Ammon's horn (tissue), 1 donor: ENCODE measurements around the gene LANCL3.

Experiments used
- DNase-seq: peaks from one replicate; pipeline ENCODE4 v3.0.0-alpha.2; 2016; ENCODE audit warnings: low spot score

Gene LANCL3

DNA sequence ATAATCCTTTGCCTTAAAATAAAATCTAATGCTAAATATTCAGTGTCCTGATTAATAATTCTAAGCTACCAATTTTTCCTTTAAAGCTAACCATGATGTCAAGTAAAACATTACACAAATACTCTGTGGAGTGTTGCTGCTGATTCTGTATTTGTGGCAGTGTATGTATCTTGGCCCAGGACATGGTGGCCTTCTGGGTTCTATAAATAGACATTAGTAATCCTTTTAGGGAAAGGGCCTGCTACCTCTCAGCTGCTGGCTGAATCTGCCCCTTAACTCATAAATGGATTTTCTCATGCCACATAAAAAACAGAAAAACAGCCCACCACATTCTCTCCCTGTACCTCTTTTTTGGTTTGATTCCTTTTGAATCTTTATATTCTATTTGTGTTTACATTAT lies 113.0 kb downstream of the LANCL3 start:
- no peak for DNase-seq

GRCh38 chrX:37684973-37685372 lies 113.5 kb downstream of the LANCL3 start:
- no peak for DNase-seq

DNA sequence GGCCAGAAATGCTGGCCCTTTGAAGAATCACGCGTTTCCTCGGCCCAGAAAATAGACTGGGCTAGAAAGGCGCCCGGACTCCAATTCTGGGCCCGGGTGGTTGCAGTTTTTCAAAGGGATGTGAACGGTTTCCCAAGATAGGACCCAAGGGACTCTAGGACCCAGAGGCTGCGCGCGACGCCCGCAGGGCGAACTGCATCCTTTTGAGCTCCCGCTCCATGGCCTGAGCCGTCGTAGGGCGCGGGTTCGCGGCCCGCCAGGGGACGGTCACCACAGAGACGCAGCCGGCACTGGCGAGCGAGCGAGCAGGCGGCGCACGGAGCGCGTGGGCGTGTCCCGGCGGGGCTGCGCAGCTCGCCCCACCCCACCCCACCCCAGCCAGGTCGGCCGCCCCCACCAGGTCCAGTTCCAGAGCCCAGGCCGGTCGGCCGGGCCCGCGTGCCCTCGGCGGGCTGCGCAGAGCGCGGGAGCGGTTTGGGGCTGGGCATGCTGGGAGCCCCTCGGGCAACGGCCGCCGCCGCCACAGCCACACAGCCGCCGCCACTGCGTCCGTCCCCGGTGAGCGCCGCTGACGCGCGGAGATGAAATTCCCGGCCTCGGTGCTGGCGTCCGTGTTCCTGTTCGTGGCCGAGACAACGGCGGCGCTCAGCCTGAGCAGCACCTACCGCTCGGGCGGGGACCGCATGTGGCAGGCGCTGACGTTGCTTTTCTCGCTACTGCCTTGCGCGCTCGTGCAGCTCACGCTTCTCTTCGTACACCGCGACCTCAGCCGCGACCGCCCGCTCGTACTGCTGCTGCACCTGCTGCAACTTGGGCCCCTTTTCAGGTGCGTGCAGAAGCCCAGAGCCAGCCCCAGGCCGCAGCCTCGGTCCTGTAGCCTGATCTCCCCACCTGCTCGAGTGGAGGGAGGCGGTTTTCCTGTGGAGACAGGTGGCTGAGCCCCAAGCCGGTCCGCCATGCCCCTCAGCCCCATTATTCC lies 114.2 kb downstream of the LANCL3 start, which contains the start of gene XK:
Gene XK, plus strand, starts transcription at position 411 of the 979 bp plus-strand sequence. Its CDS starts 171 bp downstream, at position 582.
- DNase-seq = peak; percentile 30

DNA sequence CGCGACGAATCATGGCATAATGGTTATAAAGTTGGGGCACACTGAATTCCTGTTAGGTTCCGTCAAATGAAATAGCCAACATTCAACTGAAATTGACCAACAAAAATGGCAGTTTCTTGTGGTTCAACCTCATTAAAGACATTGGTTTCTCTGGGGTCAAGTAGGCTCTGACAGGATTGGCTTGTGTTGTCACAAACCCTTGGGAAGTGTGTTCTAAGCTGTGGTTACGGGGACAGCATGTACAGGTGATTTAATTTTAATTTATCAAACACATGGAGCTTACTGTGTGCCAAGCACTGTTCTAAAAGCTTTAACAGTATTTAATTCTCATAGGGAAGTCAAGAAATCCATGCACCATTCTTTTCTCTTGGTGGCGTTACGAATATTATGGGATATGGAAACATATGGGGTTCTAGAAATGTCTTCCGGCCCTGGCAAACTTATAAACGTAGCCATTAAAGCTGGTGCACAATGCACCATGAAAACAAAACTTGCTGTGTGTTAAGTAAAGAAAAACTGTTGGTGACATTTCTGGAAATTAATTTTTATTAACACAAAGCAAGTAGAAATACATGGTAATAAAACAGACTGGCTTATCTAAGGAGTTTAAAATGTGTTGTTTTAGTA lies 115.0 kb downstream of the LANCL3 start:
- DNase-seq = no peak

DNA sequence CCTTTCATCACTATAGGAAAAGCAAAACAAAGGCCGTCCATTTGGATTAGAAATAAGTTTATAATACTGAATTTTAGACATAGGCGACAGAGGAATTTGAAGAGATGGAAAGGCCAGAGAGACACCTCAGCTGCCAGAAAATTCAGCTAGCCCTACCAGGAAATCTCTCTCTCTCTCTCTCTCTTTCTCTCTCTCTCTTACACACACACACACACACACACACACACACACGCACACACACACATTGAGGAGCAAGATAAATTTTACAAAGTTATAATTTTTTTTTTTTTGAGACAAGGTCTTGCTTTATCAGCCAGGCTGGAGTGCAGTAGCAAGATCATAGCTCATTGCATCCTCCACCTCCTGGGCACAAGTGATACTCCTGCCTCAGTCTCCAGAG lies 115.5 kb downstream of the LANCL3 start:
- DNase-seq = no peak

- DNase-seq = no peak
Measured at GRCh38 chrX:37690119-37690518, 118.7 kb downstream of the LANCL3 start.

DNA sequence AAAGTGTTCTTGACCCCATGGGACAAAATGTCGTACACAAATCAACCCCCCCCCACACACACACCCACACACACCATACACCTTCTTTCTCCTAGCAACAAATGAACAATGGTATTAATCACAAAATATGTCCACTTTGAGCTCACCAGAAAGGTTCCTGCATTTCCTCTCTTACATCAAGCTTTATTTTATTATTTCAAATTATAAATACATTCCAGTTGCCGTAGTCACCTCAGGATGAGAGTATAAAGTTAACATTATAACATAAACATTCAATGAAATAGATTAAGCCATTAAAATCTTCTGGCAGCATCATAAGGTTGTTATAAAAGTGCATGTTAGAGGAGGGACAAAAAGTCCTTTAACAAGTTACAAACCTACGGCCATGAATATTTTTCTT lies 121.5 kb downstream of the LANCL3 start:
- no peak for DNase-seq

DNA sequence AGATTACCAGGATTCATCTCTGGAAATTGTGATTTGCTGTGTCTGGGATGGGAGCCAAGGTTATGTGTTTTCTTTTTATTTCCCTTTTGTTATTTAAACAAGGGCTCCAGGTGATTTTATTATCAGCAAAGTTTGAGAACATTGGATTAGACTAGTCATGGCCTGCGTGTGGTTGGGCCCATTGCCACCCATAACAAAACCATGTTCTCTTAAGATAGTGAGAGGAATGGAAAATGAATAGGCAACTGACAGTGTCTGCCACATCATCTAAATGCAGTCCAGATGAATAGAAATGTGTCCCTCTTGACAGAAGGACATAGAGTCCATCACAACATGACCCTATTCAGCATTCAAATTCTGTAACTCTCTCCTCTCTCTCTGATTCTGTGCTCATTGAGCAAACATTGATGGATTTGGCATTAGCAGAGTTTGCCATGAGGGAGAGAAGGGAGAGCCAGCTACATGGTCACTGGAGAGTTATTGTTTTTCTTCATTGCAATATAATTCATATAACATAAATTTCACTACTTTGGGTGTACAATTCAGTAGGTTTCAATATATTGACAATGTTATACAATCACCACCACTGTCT lies 125.8 kb downstream of the LANCL3 start:
- DNase-seq = no peak

DNA sequence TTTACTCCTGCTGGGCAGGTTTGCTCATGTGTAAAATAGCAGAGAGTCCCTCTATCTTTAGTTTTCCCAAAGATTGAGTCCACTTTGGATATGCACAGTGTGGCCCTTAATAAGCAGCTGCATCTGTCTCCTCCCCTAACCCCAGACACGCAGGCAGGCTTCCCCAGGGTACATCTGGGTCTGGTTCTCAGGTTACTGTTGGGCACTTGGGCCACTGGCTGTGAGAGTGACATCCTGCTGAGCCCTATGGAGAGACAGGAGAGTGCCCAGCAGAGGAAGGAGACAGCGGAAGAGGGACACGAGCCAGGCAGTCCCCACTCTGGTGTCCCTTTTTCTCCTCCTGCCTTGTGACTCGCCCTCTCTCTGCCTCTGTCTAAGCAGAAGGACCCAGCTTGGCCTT lies 130.1 kb downstream of the LANCL3 start:
- no peak for DNase-seq

- DNase-seq = no peak
Measured at GRCh38 chrX:37711991-37712390, 140.5 kb downstream of the LANCL3 start.

GRCh38 chrX:37712458-37712857 lies 141.0 kb downstream of the LANCL3 start:
- DNase-seq = no peak

GRCh38 chrX:37714479-37714878 lies 143.0 kb downstream of the LANCL3 start:
- no peak for DNase-seq

- DNase-seq = no peak
Measured at GRCh38 chrX:37716602-37717001, 145.1 kb downstream of the LANCL3 start.

DNA sequence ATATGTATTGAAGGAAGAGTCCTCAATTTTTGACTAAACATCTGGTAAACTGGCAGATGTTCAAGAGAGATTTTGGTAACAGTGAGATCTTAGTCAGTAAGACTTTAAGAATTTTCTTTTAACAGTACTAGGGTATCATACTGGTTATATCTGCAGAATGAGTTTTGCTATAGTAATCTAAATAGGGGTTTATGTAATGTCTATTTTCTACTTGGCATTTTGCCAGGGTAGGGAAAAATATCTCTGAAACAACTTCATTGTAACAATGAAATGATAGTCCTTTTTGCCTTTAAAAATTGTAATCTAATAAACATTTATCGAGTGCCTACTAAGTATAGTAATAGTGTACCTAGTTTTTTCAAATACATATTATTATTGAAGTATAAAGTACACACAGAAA lies 146.2 kb downstream of the LANCL3 start:
- DNase-seq = no peak

GRCh38 chrX:37722595-37722994 lies 151.1 kb downstream of the LANCL3 start:
- DNase-seq = no peak

DNA sequence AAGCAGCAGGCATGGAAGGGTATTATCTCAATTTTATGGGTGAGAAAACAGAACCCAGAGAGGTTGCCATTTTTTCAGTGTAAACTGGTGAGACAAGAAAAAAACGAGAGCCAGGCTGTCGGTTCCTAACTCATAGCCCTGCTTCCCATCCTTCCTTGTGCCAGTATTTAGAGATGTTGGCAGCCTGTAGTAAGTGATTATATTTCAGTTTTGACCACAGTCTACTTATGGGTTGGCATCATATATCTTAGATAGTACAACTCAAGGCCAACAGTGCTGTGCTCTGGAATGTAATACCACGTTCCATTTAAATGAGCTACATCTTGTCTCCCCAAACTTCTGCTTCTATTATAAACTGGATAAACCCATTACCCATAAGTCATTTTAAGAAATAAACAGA lies 154.9 kb downstream of the LANCL3 start:
- no peak for DNase-seq
